Stimulated activated CD4-positive, alpha-beta T cell treated with anti-CD3 and anti-CD28 coated beads, Interleukin-12 subunit alpha, Interleukin-12 subunit beta, amount 100 ng/mL, for 48 hours (primary cell): ENCODE results near the gene ZNRF1.
"Not testable (repeated sequence)": the region's sequence is repeated elsewhere in the genome, so short reads cannot be mapped to it uniquely, and the experiment has no call there.

Experiments
- DNase-seq, 3 donors: peaks; one replicate each; pipeline ENCODE4 v3.0.0-alpha.2; 2020; ENCODE audit warnings: low read depth in 2 of 3, low spot score in 1 of 3

The ZNRF1 gene

GRCh38 chr16:75111514-75111940 lies 112.7 kb downstream of the ZNRF1 start:
- DNase-seq = no peak

- DNase-seq = no peak
These were observed 113.3 kb downstream of the ZNRF1 start for GRCh38 chr16:75111961-75112733.

GRCh38 chr16:75112734-75113491 lies 114.1 kb downstream of the ZNRF1 start:
- no peak for DNase-seq

GRCh38 chr16:75113541-75114121 lies 114.8 kb downstream of the ZNRF1 start:
- no peak for DNase-seq

- no peak for DNase-seq
These were observed 115.5 kb downstream of the ZNRF1 start for GRCh38 chr16:75114179-75114945.

- no peak for DNase-seq
These were observed 116.4 kb downstream of the ZNRF1 start for GRCh38 chr16:75114946-75115825.

GRCh38 chr16:75116081-75116910 lies 117.5 kb downstream of the ZNRF1 start, which contains the start of gene LDHD:
Gene LDHD, minus strand, starts transcription at chr16:75116780. Its CDS starts 60 bp downstream, at chr16:75116720.
- DNase-seq = no peak

GRCh38 chr16:75116911-75117245 lies 118.1 kb downstream of the ZNRF1 start:
- DNase-seq = no peak

- DNase-seq = no peak
These were observed 120.2 kb downstream of the ZNRF1 start for GRCh38 chr16:75118943-75119539.

GRCh38 chr16:75120253-75120652 lies 121.4 kb downstream of the ZNRF1 start:
- DNase-seq = no peak

- DNase-seq = no peak
These were observed 123.2 kb downstream of the ZNRF1 start for GRCh38 chr16:75121949-75122568.

- no peak for DNase-seq
These were observed 123.8 kb downstream of the ZNRF1 start for GRCh38 chr16:75122609-75123008.

- no peak for DNase-seq
These were observed 129.0 kb downstream of the ZNRF1 start for GRCh38 chr16:75127713-75128415.

- DNase-seq = not testable (repeated sequence)
These were observed 130.8 kb downstream of the ZNRF1 start for GRCh38 chr16:75129421-75130149.

GRCh38 chr16:75130150-75130771 lies 131.4 kb downstream of the ZNRF1 start:
- DNase-seq = no peak

GRCh38 chr16:75131081-75131480 lies 132.3 kb downstream of the ZNRF1 start:
- DNase-seq = no peak

GRCh38 chr16:75138233-75138632 lies 139.4 kb downstream of the ZNRF1 start:
- no peak for DNase-seq
